ENCODE results near the gene ALPL. TPM values are rescaled to one million over a fixed set of nuclear protein-coding genes. Genes with fewer than 3 reads are reported as not detected.
"Not testable (repeated sequence)": the region's sequence is repeated elsewhere in the genome, so short reads cannot be mapped to it uniquely, and the experiment has no call there.

Gene ALPL
- total and polyA plus RNA-seq, 5 donors, result 10.1 to 32.1 (median 14.1) TPM

GRCh38 chr1:21562896-21563295 lies 53.7 kb downstream of the ALPL start:
- intact Hi-C loops (cut with DNase I), result no loop called here
- DNase-seq (peak in 1 of 3 donors; percentile 28), ATAC-seq (no peak)
- Histone ChIP-seq H3K9me3 (ENCODE audit: control insufficient read depth, low read length) (no peaks in the 10 kb centered on the region), H3K27me3 (ENCODE audit: control insufficient read depth, insufficient read depth) (no peaks in the 10 kb centered on the region), H3K4me3 (ENCODE audit: low read length) (no peak overlapping the region), H3K4me1 (ENCODE audit: control insufficient read depth, insufficient read depth, low read length) (no peaks in the 10 kb centered on the region), H3K27ac (ENCODE audit: low read length) (no peak overlapping the region)
- WGBS, result 94% methylated on average over 15 of the region's 15 CpGs

GRCh38 chr1:21563971-21564370 lies 54.7 kb downstream of the ALPL start:
- Histone ChIP-seq H3K4me1 (ENCODE audit: control insufficient read depth, insufficient read depth, low read length) (peaks cover 2% of the 10 kb centered on the region), H3K27ac (ENCODE audit: low read length) (no peak overlapping the region), H3K9me3 (ENCODE audit: control insufficient read depth, low read length) (no peaks in the 10 kb centered on the region), H3K4me3 (ENCODE audit: low read length) (no peak overlapping the region), H3K27me3 (ENCODE audit: control insufficient read depth, insufficient read depth) (no peaks in the 10 kb centered on the region)
- 92% methylated on average over 17 of the region's 17 CpGs for WGBS
- intact Hi-C loops (cut with DNase I), result no loop called here
- ATAC-seq (no peak), DNase-seq (peak in 1 of 3 donors; percentile 30)

GRCh38 chr1:21564521-21565095 lies 55.4 kb downstream of the ALPL start:
- WGBS, result 80% methylated on average over 14 of the region's 14 CpGs
- ATAC-seq, result peak in 1 of 2 donors; percentile 45
- no peak overlapping the region for H3K4me3 ChIP-seq (ENCODE audit: low read length)
- peaks cover 2% of the 10 kb centered on the region for H3K4me1 ChIP-seq (ENCODE audit: control insufficient read depth, insufficient read depth, low read length)
- H3K27ac ChIP-seq (ENCODE audit: low read length), result no peak overlapping the region
- peak in 1 of 3 donors; percentile 35 for DNase-seq
- no peaks in the 10 kb centered on the region for H3K27me3 ChIP-seq (ENCODE audit: control insufficient read depth, insufficient read depth)
- intact Hi-C loops (cut with DNase I), result no loop called here
- no peaks in the 10 kb centered on the region for H3K9me3 ChIP-seq (ENCODE audit: control insufficient read depth, low read length)

- WGBS, result 62% methylated on average over 8 of the region's 8 CpGs
Measured at GRCh38 chr1:21565285-21565684, 56.1 kb downstream of the ALPL start.

GRCh38 chr1:21566361-21566760 lies 57.1 kb downstream of the ALPL start:
- intact Hi-C loops (cut with DNase I), result loop anchor here in 1 of 4 donors (2.0 kb wide), 1 partner anchor 58 kb away; the partner anchor contains the start of gene ALPL
- ATAC-seq; H3K27me3 ChIP-seq (ENCODE audit: control insufficient read depth, insufficient read depth); H3K9me3 ChIP-seq (ENCODE audit: control insufficient read depth, low read length); H3K4me1 ChIP-seq (ENCODE audit: control insufficient read depth, insufficient read depth, low read length); H3K27ac ChIP-seq (ENCODE audit: low read length); H3K4me3 ChIP-seq (ENCODE audit: low read length): not testable (repeated sequence)
- peak in 1 of 3 donors; percentile 5 for DNase-seq
- WGBS, result 94% methylated on average over 15 of the region's 15 CpGs

More at GRCh38 chr1:21565285-21565684, 56.1 kb downstream of the ALPL start:
- intact Hi-C loops (cut with DNase I), result no loop called here
- Histone ChIP-seq H3K27me3 (ENCODE audit: control insufficient read depth, insufficient read depth) (no peaks in the 10 kb centered on the region), H3K4me3 (ENCODE audit: low read length) (no peak overlapping the region), H3K27ac (ENCODE audit: low read length) (no peak overlapping the region), H3K9me3 (ENCODE audit: control insufficient read depth, low read length) (no peaks in the 10 kb centered on the region), H3K4me1 (ENCODE audit: control insufficient read depth, insufficient read depth, low read length) (peaks cover 2% of the 10 kb centered on the region)
- ATAC-seq (no peak), DNase-seq (peak in 1 of 3 donors; percentile 9)

GRCh38 chr1:21567241-21568005 lies 58.2 kb downstream of the ALPL start:
- no peak for ATAC-seq
- Histone ChIP-seq H3K27ac (ENCODE audit: low read length) (peak overlapping the region; percentile 43), H3K27me3 (ENCODE audit: control insufficient read depth, insufficient read depth) (no peaks in the 10 kb centered on the region), H3K4me1 (ENCODE audit: control insufficient read depth, insufficient read depth, low read length) (peaks cover 2% of the 10 kb centered on the region), H3K9me3 (ENCODE audit: control insufficient read depth, low read length) (no peaks in the 10 kb centered on the region), H3K4me3 (ENCODE audit: low read length) (no peak overlapping the region)
- 76% methylated on average over 24 of the region's 24 CpGs for WGBS
- intact Hi-C loops (cut with DNase I), result loop anchor here in 1 of 4 donors (2.0 kb wide), 1 partner anchor 59 kb away; the partner anchor contains the start of gene ALPL
- peak in 1 of 3 donors; percentile 58 for DNase-seq

- Histone ChIP-seq H3K27me3 (ENCODE audit: control insufficient read depth, insufficient read depth) (no peaks in the 10 kb centered on the region), H3K9me3 (ENCODE audit: control insufficient read depth, low read length) (no peaks in the 10 kb centered on the region), H3K4me3 (ENCODE audit: low read length) (no peak overlapping the region), H3K27ac (ENCODE audit: low read length) (no peak overlapping the region), H3K4me1 (ENCODE audit: control insufficient read depth, insufficient read depth, low read length) (peaks cover 2% of the 10 kb centered on the region)
- peak in 1 of 2 donors; percentile 20 for ATAC-seq
- intact Hi-C loops (cut with DNase I), result no loop called here
- peak in 1 of 3 donors; percentile 39 for DNase-seq
- 84% methylated on average over 15 of the region's 15 CpGs for WGBS
Measured at GRCh38 chr1:21568006-21568746, 59.0 kb downstream of the ALPL start.

- intact Hi-C loops (cut with DNase I), result no loop called here
- peaks cover 4% of the 10 kb centered on the region for H3K4me1 ChIP-seq (ENCODE audit: control insufficient read depth, insufficient read depth, low read length)
- WGBS, result 71% methylated on average over 10 of the region's 10 CpGs
- ATAC-seq, result peak in 1 of 2 donors; percentile 3
- H3K27ac ChIP-seq (ENCODE audit: low read length), result no peak overlapping the region
- no peak overlapping the region for H3K4me3 ChIP-seq (ENCODE audit: low read length)
- H3K9me3 ChIP-seq (ENCODE audit: control insufficient read depth, low read length), result no peaks in the 10 kb centered on the region
- no peaks in the 10 kb centered on the region for H3K27me3 ChIP-seq (ENCODE audit: control insufficient read depth, insufficient read depth)
- peak; percentile 44 to 69 (median 50) for DNase-seq
Measured at GRCh38 chr1:21568809-21569385, 59.7 kb downstream of the ALPL start.

- Histone ChIP-seq H3K27ac (ENCODE audit: low read length) (no peak overlapping the region), H3K4me3 (ENCODE audit: low read length) (no peak overlapping the region), H3K27me3 (ENCODE audit: control insufficient read depth, insufficient read depth) (no peaks in the 10 kb centered on the region), H3K4me1 (ENCODE audit: control insufficient read depth, insufficient read depth, low read length) (peaks cover 8% of the 10 kb centered on the region), H3K9me3 (ENCODE audit: control insufficient read depth, low read length) (no peaks in the 10 kb centered on the region)
- WGBS, result 87% methylated on average over 10 of the region's 10 CpGs
- intact Hi-C loops (cut with DNase I), result loop anchor here in 3 of 4 donors (5.0 kb wide), 3 partner anchors 58 to 198 kb away; partner anchors contain the start of gene ALPL (in 1 of the 3)
- no peak for ATAC-seq
- peak in 1 of 3 donors; percentile 5 for DNase-seq
Measured at GRCh38 chr1:21569820-21570527, 60.8 kb downstream of the ALPL start.

- ATAC-seq (no peak), DNase-seq (peak in 1 of 3 donors; percentile 46)
- 89% methylated on average over 5 of the region's 5 CpGs for WGBS
- Histone ChIP-seq H3K4me3 (ENCODE audit: low read length) (no peak overlapping the region), H3K27me3 (ENCODE audit: control insufficient read depth, insufficient read depth) (no peaks in the 10 kb centered on the region), H3K27ac (ENCODE audit: low read length) (no peak overlapping the region), H3K9me3 (ENCODE audit: control insufficient read depth, low read length) (no peaks in the 10 kb centered on the region), H3K4me1 (ENCODE audit: control insufficient read depth, insufficient read depth, low read length) (peaks cover 8% of the 10 kb centered on the region)
- intact Hi-C loops (cut with DNase I), result loop anchor here in 3 of 4 donors (5.0 kb wide), 3 partner anchors 58 to 198 kb away; partner anchors contain the start of gene ALPL (in 1 of the 3)
Measured at GRCh38 chr1:21570528-21570875, 61.3 kb downstream of the ALPL start.

Data from right cardiac atrium (tissue), 5 donors.